Measurements from ENCODE around the gene FAM3C.

FAM3C gene

GRCh38 chr7:121397822-121398221 is 1.7 kb upstream of the FAM3C start:
- ChIA-PET POLR2A (interaction anchor here (0.6 kb wide), 1 partner anchor 24 kb away, joined by 3 read pairs; no protein-coding TSS in a partner anchor), CTCF (interaction anchor here (0.9 to 6.2 kb wide), 13 partner anchors 9 to 408 kb away, joined by 3 to 92 read pairs (median 4); no protein-coding TSS in a partner anchor)
- Histone ChIP-seq H3K4me1 (ENCODE audit: control extremely low read depth in 1 of 4, control insufficient read depth in 4 of 4, insufficient read depth in 4 of 4, low read length in 3 of 4) (peaks cover 3 to 9% (median 4%) of the 10 kb centered on the region in 4 experiments), H3K27me3 (replicated peaks in 2 of 5; ENCODE audit: control insufficient read depth in 4 of 5, insufficient read depth in 5 of 5, low read length in 4 of 5) (no peaks in the 10 kb centered on the region), H3K9me3 (ENCODE audit: control extremely low read depth in 1 of 5, control insufficient read depth in 4 of 5, insufficient read depth in 2 of 5, low read depth in 1 of 5, low read length in 4 of 5) (no peaks in the 10 kb centered on the region), H3K36me3 (ENCODE audit: control insufficient read depth in 4 of 4, insufficient read depth in 4 of 4, low read length in 3 of 4) (peaks cover 0 to under 1% (median 0%) of the 10 kb centered on the region in 4 experiments), H3K4me3 (ENCODE audit: control insufficient read depth in 1 of 7, extremely low read depth in 1 of 7, insufficient read depth in 4 of 7, low read depth in 2 of 7, low read length in 6 of 7) (no peak overlapping the region), H3K27ac (ENCODE audit: insufficient read depth in 1 of 2, low read depth in 1 of 2, low read length in 2 of 2, poor library complexity in 1 of 2, severe bottlenecking in 2 of 2) (no peak overlapping the region)
- no CpG with 5 or more reads among the region's 2 CpGs for WGBS (ENCODE audit: insufficient coverage)
- no peak for DNase-seq

GRCh38 chr7:121397361-121397760 is 1.3 kb upstream of the FAM3C start:
- H3K27me3 ChIP-seq (replicated peaks in 2 of 5; ENCODE audit: control insufficient read depth in 4 of 5, insufficient read depth in 5 of 5, low read length in 4 of 5) = no peaks in the 10 kb centered on the region
- H3K4me1 ChIP-seq (ENCODE audit: control extremely low read depth in 1 of 4, control insufficient read depth in 4 of 4, insufficient read depth in 4 of 4, low read length in 3 of 4) = peaks cover 3 to 9% (median 4%) of the 10 kb centered on the region in 4 experiments
- no peak for DNase-seq
- no peak overlapping the region for H3K4me3 ChIP-seq (ENCODE audit: control insufficient read depth in 1 of 7, extremely low read depth in 1 of 7, insufficient read depth in 4 of 7, low read depth in 2 of 7, low read length in 6 of 7)
- no peak overlapping the region for H3K27ac ChIP-seq (ENCODE audit: insufficient read depth in 1 of 2, low read depth in 1 of 2, low read length in 2 of 2, poor library complexity in 1 of 2, severe bottlenecking in 2 of 2)
- no peaks in the 10 kb centered on the region for H3K9me3 ChIP-seq (ENCODE audit: control extremely low read depth in 1 of 5, control insufficient read depth in 4 of 5, insufficient read depth in 2 of 5, low read depth in 1 of 5, low read length in 4 of 5)
- 83% methylated on average over 1 of the region's 3 CpGs for WGBS (ENCODE audit: insufficient coverage)
- ChIA-PET CTCF (interaction anchor here (0.9 to 6.2 kb wide), 14 partner anchors 9 to 600 kb away, joined by 3 to 92 read pairs (median 5); no protein-coding TSS in a partner anchor), POLR2A (no interaction called here)
- H3K36me3 ChIP-seq (ENCODE audit: control insufficient read depth in 4 of 4, insufficient read depth in 4 of 4, low read length in 3 of 4) = peaks cover 0 to 3% (median 0%) of the 10 kb centered on the region in 4 experiments

- Histone ChIP-seq H3K9me3 (ENCODE audit: control extremely low read depth in 1 of 5, control insufficient read depth in 4 of 5, insufficient read depth in 2 of 5, low read depth in 1 of 5, low read length in 4 of 5) (no peaks in the 10 kb centered on the region), H3K4me1 (ENCODE audit: control extremely low read depth in 1 of 4, control insufficient read depth in 4 of 4, insufficient read depth in 4 of 4, low read length in 3 of 4) (peaks cover 3 to 10% (median 4%) of the 10 kb centered on the region in 4 experiments), H3K27ac (ENCODE audit: insufficient read depth in 1 of 2, low read depth in 1 of 2, low read length in 2 of 2, poor library complexity in 1 of 2, severe bottlenecking in 2 of 2) (peak overlapping the region in 1 of 2 experiments; percentile 74), H3K36me3 (ENCODE audit: control insufficient read depth in 4 of 4, insufficient read depth in 4 of 4, low read length in 3 of 4) (peaks cover 0 to 6% (median 0%) of the 10 kb centered on the region in 4 experiments), H3K27me3 (replicated peaks in 2 of 5; ENCODE audit: control insufficient read depth in 4 of 5, insufficient read depth in 5 of 5, low read length in 4 of 5) (no peaks in the 10 kb centered on the region), H3K4me3 (ENCODE audit: control insufficient read depth in 1 of 7, extremely low read depth in 1 of 7, insufficient read depth in 4 of 7, low read depth in 2 of 7, low read length in 6 of 7) (peak overlapping the region; percentile 80 to 94 (median 89))
- ChIA-PET POLR2A (interaction anchor here (0.9 to 1.9 kb wide), 6 partner anchors 9 to 43 kb away, joined by 3 to 6 read pairs (median 4); no protein-coding TSS in a partner anchor), CTCF (interaction anchor here (0.6 to 6.2 kb wide), 9 partner anchors 11 to 597 kb away, joined by 3 to 92 read pairs (median 5); no protein-coding TSS in a partner anchor)
- 0% methylated on average over 10 of the region's 30 CpGs for WGBS (ENCODE audit: insufficient coverage)
- peak in 2 of 3 donors; percentile 54 to 65 for DNase-seq
Measured at GRCh38 chr7:121395494-121395960, 581 bp downstream of the FAM3C start.

- Histone ChIP-seq H3K27ac (ENCODE audit: insufficient read depth in 1 of 2, low read depth in 1 of 2, low read length in 2 of 2, poor library complexity in 1 of 2, severe bottlenecking in 2 of 2) (no peak overlapping the region), H3K4me3 (ENCODE audit: control insufficient read depth in 1 of 7, extremely low read depth in 1 of 7, insufficient read depth in 4 of 7, low read depth in 2 of 7, low read length in 6 of 7) (peak overlapping the region in 2 of 7 experiments; percentile 93 to 94), H3K36me3 (ENCODE audit: control insufficient read depth in 4 of 4, insufficient read depth in 4 of 4, low read length in 3 of 4) (peaks cover 0 to 6% (median 0%) of the 10 kb centered on the region in 4 experiments), H3K27me3 (replicated peaks in 2 of 5; ENCODE audit: control insufficient read depth in 4 of 5, insufficient read depth in 5 of 5, low read length in 4 of 5) (no peaks in the 10 kb centered on the region), H3K9me3 (ENCODE audit: control extremely low read depth in 1 of 5, control insufficient read depth in 4 of 5, insufficient read depth in 2 of 5, low read depth in 1 of 5, low read length in 4 of 5) (no peaks in the 10 kb centered on the region), H3K4me1 (ENCODE audit: control extremely low read depth in 1 of 4, control insufficient read depth in 4 of 4, insufficient read depth in 4 of 4, low read length in 3 of 4) (peaks cover 3 to 10% (median 4%) of the 10 kb centered on the region in 4 experiments)
- WGBS (ENCODE audit: insufficient coverage) = 100% methylated on average over 1 of the region's 7 CpGs
- no peak for DNase-seq
- ChIA-PET CTCF (interaction anchor here (2.0 to 6.2 kb wide), 4 partner anchors 10 to 36 kb away, joined by 4 to 92 read pairs (median 44); no protein-coding TSS in a partner anchor), POLR2A (no interaction called here)
Measured at GRCh38 chr7:121394709-121395140, 1.4 kb downstream of the FAM3C start.

- H3K27me3 ChIP-seq (replicated peaks in 2 of 5; ENCODE audit: control insufficient read depth in 4 of 5, insufficient read depth in 5 of 5, low read length in 4 of 5) = no peaks in the 10 kb centered on the region
- ChIA-PET POLR2A (interaction anchor here (1.0 kb wide), 1 partner anchor 9 kb away, joined by 3 read pairs; no protein-coding TSS in a partner anchor), CTCF (interaction anchor here (1.0 to 6.2 kb wide), 2 partner anchors 9 to 58 kb away, joined by 3 to 92 read pairs; no protein-coding TSS in a partner anchor)
- DNase-seq = no peak
- no peaks in the 10 kb centered on the region for H3K9me3 ChIP-seq (ENCODE audit: control extremely low read depth in 1 of 5, control insufficient read depth in 4 of 5, insufficient read depth in 2 of 5, low read depth in 1 of 5, low read length in 4 of 5)
- no peak overlapping the region for H3K27ac ChIP-seq (ENCODE audit: insufficient read depth in 1 of 2, low read depth in 1 of 2, low read length in 2 of 2, poor library complexity in 1 of 2, severe bottlenecking in 2 of 2)
- peaks cover 0 to 6% (median 0%) of the 10 kb centered on the region in 4 experiments for H3K36me3 ChIP-seq (ENCODE audit: control insufficient read depth in 4 of 4, insufficient read depth in 4 of 4, low read length in 3 of 4)
- 98% methylated on average over 5 of the region's 7 CpGs for WGBS (ENCODE audit: insufficient coverage)
- no peak overlapping the region for H3K4me3 ChIP-seq (ENCODE audit: control insufficient read depth in 1 of 7, extremely low read depth in 1 of 7, insufficient read depth in 4 of 7, low read depth in 2 of 7, low read length in 6 of 7)
- peaks cover 3 to 13% (median 4%) of the 10 kb centered on the region in 4 experiments for H3K4me1 ChIP-seq (ENCODE audit: control extremely low read depth in 1 of 4, control insufficient read depth in 4 of 4, insufficient read depth in 4 of 4, low read length in 3 of 4)
Measured at GRCh38 chr7:121393005-121393366, 3.1 kb downstream of the FAM3C start.

GRCh38 chr7:121392277-121393004 is 3.7 kb downstream of the FAM3C start:
- H3K27ac ChIP-seq (ENCODE audit: insufficient read depth in 1 of 2, low read depth in 1 of 2, low read length in 2 of 2, poor library complexity in 1 of 2, severe bottlenecking in 2 of 2) = no peak overlapping the region
- WGBS (ENCODE audit: insufficient coverage) = 100% methylated on average over 1 of the region's 10 CpGs
- CTCF ChIA-PET = no interaction called here
- peaks cover 3 to 13% (median 4%) of the 10 kb centered on the region in 4 experiments for H3K4me1 ChIP-seq (ENCODE audit: control extremely low read depth in 1 of 4, control insufficient read depth in 4 of 4, insufficient read depth in 4 of 4, low read length in 3 of 4)
- H3K36me3 ChIP-seq (ENCODE audit: control insufficient read depth in 4 of 4, insufficient read depth in 4 of 4, low read length in 3 of 4) = peaks cover 0 to 6% (median 0%) of the 10 kb centered on the region in 4 experiments
- POLR2A ChIA-PET = interaction anchor here (1.0 kb wide), 1 partner anchor 9 kb away, joined by 3 read pairs; no protein-coding TSS in a partner anchor
- no peak overlapping the region for H3K4me3 ChIP-seq (ENCODE audit: control insufficient read depth in 1 of 7, extremely low read depth in 1 of 7, insufficient read depth in 4 of 7, low read depth in 2 of 7, low read length in 6 of 7)
- no peaks in the 10 kb centered on the region for H3K27me3 ChIP-seq (replicated peaks in 2 of 5; ENCODE audit: control insufficient read depth in 4 of 5, insufficient read depth in 5 of 5, low read length in 4 of 5)
- DNase-seq = no peak
- H3K9me3 ChIP-seq (ENCODE audit: control extremely low read depth in 1 of 5, control insufficient read depth in 4 of 5, insufficient read depth in 2 of 5, low read depth in 1 of 5, low read length in 4 of 5) = no peaks in the 10 kb centered on the region
